Measurements from ENCODE around the gene SULF2. TPM values are rescaled to one million over a fixed set of nuclear protein-coding genes. Genes with fewer than 3 reads are reported as not detected.

Gene SULF2
- total RNA-seq, 1 experiment from 2014 or later = 495 TPM

GRCh38 chr20:47710665-47711045 lies 74.6 kb downstream of the SULF2 start:
- peaks cover 42% of the 10 kb centered on the region for H3K36me3 ChIP-seq (ENCODE audit: low read depth)
- no TSS peak for BruUV-seq (replicated peaks)
- CTCF ChIA-PET = no interaction called here
- TF ChIP-seq CTCF (conservative IDR thresholded peaks at IDR 0.05) (no peak), EZH2 (IDR thresholded peaks at IDR 0.05; ENCODE audit: low read depth) (no peak)
- H3K9me3 ChIP-seq (ENCODE audit: insufficient read depth, low read depth) = no peaks in the 10 kb centered on the region
- peaks cover 94% of the 10 kb centered on the region for H3K79me2 ChIP-seq (ENCODE audit: low read depth)
- H3K27ac ChIP-seq = no peak overlapping the region
- H3K9me2 ChIP-seq (ENCODE audit: insufficient read depth) = no peaks in the 10 kb centered on the region
- POLR2A ChIA-PET (ENCODE audit: unreplicated experiment) = no interaction called here
- no peaks in the 10 kb centered on the region for H3K27me3 ChIP-seq (ENCODE audit: insufficient read depth, low read depth)
- H2AFZ ChIP-seq = no peak overlapping the region
- H3F3A ChIP-seq (ENCODE audit: insufficient read depth, low read depth) = peaks cover 92% of the 10 kb centered on the region
- no peak for DNase-seq
- H3K4me1 ChIP-seq (replicated peaks; ENCODE audit: insufficient read depth) = no peaks in the 10 kb centered on the region
- intact Hi-C loops (cut with micrococcal nuclease; ENCODE audit: unreplicated experiment) = no loop called here
- no peak overlapping the region for H3K4me3 ChIP-seq
- no peak overlapping the region for H3K4me2 ChIP-seq
- H4K20me1 ChIP-seq (ENCODE audit: insufficient read depth) = peaks cover 100% of the 10 kb centered on the region

GRCh38 chr20:47708953-47709833 lies 76.1 kb downstream of the SULF2 start:
- H3K36me3 ChIP-seq (ENCODE audit: low read depth) = peaks cover 46% of the 10 kb centered on the region
- BruUV-seq (replicated peaks) = no TSS peak
- no peak overlapping the region for H2AFZ ChIP-seq
- DNase-seq = peak in 1 of 2 experiments; percentile 41
- no peak overlapping the region for H3K4me3 ChIP-seq
- intact Hi-C loops (cut with micrococcal nuclease; ENCODE audit: unreplicated experiment) = no loop called here
- H3F3A ChIP-seq (ENCODE audit: insufficient read depth, low read depth) = peaks cover 89% of the 10 kb centered on the region
- H3K27ac ChIP-seq = peak overlapping the region; percentile 14; the same call in 1 of the 2 replicates
- no peak overlapping the region for H3K4me2 ChIP-seq
- ChIA-PET CTCF (interaction anchor here (0.7 kb wide), 1 partner anchor 12 kb away, joined by 5 read pairs; no protein-coding TSS in a partner anchor), POLR2A (ENCODE audit: unreplicated experiment) (no interaction called here)
- H3K4me1 ChIP-seq (replicated peaks; ENCODE audit: insufficient read depth) = no peaks in the 10 kb centered on the region
- TF ChIP-seq EZH2 (IDR thresholded peaks at IDR 0.05; ENCODE audit: low read depth) (no peak), CTCF (conservative IDR thresholded peaks at IDR 0.05) (no peak)
- no peaks in the 10 kb centered on the region for H3K9me2 ChIP-seq (ENCODE audit: insufficient read depth)
- H3K79me2 ChIP-seq (ENCODE audit: low read depth) = peaks cover 94% of the 10 kb centered on the region
- H3K27me3 ChIP-seq (ENCODE audit: insufficient read depth, low read depth) = no peaks in the 10 kb centered on the region
- peaks cover 99% of the 10 kb centered on the region for H4K20me1 ChIP-seq (ENCODE audit: insufficient read depth)
- H3K9me3 ChIP-seq (ENCODE audit: insufficient read depth, low read depth) = no peaks in the 10 kb centered on the region

- no TSS peak for BruUV-seq (replicated peaks)
- DNase-seq = no peak
- Histone ChIP-seq H3F3A (ENCODE audit: insufficient read depth, low read depth) (peaks cover 90% of the 10 kb centered on the region), H3K9me3 (ENCODE audit: insufficient read depth, low read depth) (no peaks in the 10 kb centered on the region), H3K27me3 (ENCODE audit: insufficient read depth, low read depth) (no peaks in the 10 kb centered on the region), H3K4me1 (replicated peaks; ENCODE audit: insufficient read depth) (no peaks in the 10 kb centered on the region), H3K36me3 (ENCODE audit: low read depth) (peaks cover 55% of the 10 kb centered on the region), H4K20me1 (ENCODE audit: insufficient read depth) (peaks cover 99% of the 10 kb centered on the region), H3K4me2 (no peak overlapping the region), H3K27ac (no peak overlapping the region), H3K4me3 (no peak overlapping the region), H3K9me2 (ENCODE audit: insufficient read depth) (no peaks in the 10 kb centered on the region), H2AFZ (no peak overlapping the region), H3K79me2 (ENCODE audit: low read depth) (peaks cover 94% of the 10 kb centered on the region)
- ChIA-PET CTCF (interaction anchor here (0.6 kb wide), 1 partner anchor 251 kb away, joined by 4 read pairs; no protein-coding TSS in a partner anchor), POLR2A (ENCODE audit: unreplicated experiment) (no interaction called here)
- intact Hi-C loops (cut with micrococcal nuclease; ENCODE audit: unreplicated experiment) = no loop called here
- no peak for TF ChIP-seq EZH2 (IDR thresholded peaks at IDR 0.05; ENCODE audit: low read depth)
Measured at GRCh38 chr20:47708140-47708807, 77.0 kb downstream of the SULF2 start.

Measured in PC-9 (cell line).